Fibroblast of upper back skin (primary cell): ENCODE data around the gene DNMT3A.
A peak's percentile ranks its signal among the peaks of the same experiment; 100 is the strongest.

Source experiments
- DNase-seq: peaks from one replicate; pipeline ENCODE4 v3.0.0-alpha.2; 2013

Gene DNMT3A

GRCh38 chr2:25342372-25343186 is 854 bp upstream of the DNMT3A start:
- peak; percentile 69 for DNase-seq

DNA sequence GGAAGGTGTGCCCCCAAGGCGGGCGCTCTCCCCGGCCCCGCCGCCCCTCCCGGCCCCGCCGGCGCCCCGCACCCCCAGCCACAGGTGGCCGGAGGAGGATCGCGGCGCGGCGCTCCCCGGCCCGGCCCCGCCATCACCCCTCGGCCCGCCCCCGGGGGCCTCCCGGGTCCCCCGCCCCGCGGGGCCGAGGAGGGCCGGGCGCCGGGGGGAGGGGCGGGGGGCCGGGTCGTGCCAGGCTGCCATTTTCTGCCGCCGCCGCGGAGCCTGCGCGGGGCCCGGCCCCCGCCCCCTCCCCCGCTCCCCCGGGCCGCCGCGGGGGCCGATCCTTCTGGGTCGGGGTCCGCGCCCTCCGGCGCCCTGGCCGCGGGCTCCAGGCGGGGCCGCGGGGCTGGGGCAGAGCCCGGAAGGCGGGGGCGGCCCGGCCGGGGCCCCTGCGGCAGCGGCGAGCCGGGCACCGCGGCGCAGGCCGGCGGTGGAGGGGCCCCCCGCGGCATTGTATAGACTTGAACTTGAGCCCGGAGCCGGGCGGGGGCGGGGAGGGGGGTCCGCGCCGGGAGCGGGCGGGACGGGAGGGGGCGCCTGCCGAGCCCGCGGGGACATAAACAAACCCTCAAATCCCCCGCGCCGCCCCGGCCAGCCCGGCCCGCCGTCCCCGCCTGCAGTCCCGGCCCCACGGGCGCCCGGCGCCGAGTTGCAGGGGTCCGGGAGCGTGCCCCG is 556 bp downstream of the DNMT3A start:
- no peak for DNase-seq

- no peak for DNase-seq
Measured at GRCh38 chr2:25340181-25340921, 1.4 kb downstream of the DNMT3A start.

DNA sequence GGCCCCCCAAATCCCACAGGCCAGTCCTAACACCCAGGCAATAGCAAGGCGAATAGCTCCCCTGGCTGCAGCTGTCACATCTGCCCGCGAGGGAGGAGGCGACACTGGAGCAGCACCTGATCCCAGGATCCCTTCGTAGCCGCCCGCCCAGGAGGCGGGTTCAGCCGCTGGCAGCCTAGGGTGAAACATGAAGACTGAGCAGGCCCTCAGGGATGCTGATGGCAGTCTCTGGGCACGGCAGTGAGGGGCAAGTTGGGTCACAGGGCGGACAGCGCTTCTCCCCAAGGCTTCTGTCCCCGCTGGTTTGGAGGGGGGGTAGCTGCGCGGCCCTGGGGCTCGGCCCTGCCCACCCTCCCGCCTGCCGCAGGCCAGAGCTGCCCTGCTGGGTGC is 1.9 kb downstream of the DNMT3A start:
- no peak for DNase-seq

GRCh38 chr2:25339211-25339674 is 2.5 kb downstream of the DNMT3A start:
- no peak for DNase-seq

- no peak for DNase-seq
Measured at GRCh38 chr2:25338401-25338800, 3.3 kb downstream of the DNMT3A start.

DNA sequence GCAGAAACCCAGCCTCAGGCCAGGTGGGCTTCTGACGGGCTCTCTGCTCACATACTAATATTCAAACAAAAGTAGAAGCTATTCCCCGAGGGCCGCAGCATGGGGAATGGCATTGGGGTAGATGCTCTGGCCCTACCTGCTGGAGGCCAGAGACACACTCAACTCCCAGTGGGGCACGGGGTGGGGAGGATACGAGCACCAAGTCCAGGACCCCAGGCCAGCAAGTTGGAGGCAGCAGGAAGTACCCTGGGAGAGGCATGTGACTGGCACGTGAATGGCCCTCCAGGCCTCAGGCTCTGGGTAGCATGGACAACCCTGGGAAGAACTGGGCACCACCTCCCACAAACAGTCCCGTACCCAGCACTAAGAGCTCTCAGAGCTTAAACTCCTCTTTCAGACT is 3.8 kb downstream of the DNMT3A start:
- DNase-seq: no peak

GRCh38 chr2:25337276-25337675 is 4.4 kb downstream of the DNMT3A start:
- DNase-seq: no peak

- no peak for DNase-seq
Measured at GRCh38 chr2:25336383-25336841, 5.3 kb downstream of the DNMT3A start.

- DNase-seq: no peak
Measured at GRCh38 chr2:25335971-25336370, 5.8 kb downstream of the DNMT3A start.

DNA sequence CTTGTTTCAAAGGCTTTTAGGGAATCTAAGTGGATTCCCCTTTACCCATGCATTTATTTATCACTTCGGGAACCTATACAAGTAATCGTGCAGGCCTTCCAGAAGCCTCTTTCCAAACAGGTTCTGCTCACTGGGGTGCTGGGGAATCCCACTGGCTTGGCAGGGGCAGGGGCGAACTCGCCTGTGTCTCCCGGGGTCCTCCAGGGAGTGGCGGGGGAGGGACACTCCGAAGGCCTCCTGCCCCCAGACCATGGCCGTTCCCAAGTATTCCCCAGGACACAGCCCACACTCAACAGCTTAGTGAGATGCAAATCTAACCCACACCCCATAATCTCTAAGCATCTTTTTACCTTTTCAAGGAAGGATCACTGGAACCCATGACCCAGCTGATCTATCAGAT is 6.5 kb downstream of the DNMT3A start:
- DNase-seq: no peak

DNA sequence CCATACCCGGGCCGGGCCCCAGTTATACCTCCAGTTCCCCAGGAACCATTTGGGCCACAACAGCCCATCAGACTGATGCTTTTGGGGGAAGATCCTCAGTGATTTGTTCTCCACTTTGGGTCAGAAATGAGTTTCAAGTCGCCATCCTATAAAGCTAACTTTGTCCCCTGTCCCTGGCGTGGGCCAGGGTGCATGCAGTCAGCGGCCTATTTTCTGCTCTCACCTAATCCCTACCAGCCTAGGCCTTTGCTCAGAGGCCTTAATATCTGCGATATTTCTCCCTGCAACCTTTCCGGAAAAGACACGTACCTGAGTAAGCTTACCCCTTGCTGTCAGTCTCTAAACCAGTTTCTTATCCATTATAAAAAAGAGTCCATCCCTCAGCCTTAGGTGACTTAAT is 7.2 kb downstream of the DNMT3A start:
- DNase-seq: no peak

DNA sequence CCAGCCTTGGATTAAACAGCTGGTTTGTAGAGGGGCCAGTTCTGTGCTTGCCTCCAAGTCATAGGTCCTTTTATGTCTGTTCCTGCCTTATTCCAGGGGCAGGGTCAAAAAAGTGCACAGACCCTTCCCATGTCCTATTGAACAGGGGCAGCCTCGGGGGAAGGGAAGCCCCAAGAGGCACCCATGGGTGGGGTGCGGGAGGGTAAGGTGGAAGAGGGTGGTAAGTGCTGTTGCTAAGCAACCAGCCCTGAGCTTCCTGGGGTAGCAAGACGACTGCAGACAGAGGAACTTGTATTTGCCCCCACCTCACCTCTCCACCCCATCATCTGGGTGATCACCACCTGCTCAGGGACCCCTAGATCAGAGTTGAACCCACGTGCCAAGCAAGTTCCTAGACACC is 7.7 kb downstream of the DNMT3A start:
- DNase-seq: no peak

DNA sequence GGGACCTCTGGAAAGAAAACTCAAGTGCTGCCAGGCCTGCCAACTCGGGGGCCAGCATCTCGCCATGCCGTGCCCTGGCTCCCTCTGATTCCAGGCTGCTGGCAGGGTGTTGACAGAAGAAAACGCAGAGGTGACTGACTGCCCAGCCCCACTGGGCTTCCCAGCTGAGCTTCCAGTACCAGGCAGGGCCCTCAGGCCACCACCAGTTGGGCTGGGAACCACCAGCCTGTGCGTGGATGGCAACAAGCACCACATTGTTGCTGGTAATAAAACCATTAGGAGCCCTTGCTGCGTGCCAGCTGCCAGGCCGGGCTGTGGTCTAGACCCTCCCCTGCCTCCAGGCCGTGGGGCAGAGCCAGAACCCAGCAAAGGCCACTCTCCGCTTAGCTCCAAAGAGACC is 9.2 kb downstream of the DNMT3A start:
- DNase-seq: no peak

- DNase-seq: no peak
Measured at GRCh38 chr2:25331686-25332365, 9.9 kb downstream of the DNMT3A start.

GRCh38 chr2:25330937-25331336 is 10.8 kb downstream of the DNMT3A start:
- no peak for DNase-seq

- DNase-seq: no peak
Measured at GRCh38 chr2:25330273-25330672, 11.5 kb downstream of the DNMT3A start.

DNA sequence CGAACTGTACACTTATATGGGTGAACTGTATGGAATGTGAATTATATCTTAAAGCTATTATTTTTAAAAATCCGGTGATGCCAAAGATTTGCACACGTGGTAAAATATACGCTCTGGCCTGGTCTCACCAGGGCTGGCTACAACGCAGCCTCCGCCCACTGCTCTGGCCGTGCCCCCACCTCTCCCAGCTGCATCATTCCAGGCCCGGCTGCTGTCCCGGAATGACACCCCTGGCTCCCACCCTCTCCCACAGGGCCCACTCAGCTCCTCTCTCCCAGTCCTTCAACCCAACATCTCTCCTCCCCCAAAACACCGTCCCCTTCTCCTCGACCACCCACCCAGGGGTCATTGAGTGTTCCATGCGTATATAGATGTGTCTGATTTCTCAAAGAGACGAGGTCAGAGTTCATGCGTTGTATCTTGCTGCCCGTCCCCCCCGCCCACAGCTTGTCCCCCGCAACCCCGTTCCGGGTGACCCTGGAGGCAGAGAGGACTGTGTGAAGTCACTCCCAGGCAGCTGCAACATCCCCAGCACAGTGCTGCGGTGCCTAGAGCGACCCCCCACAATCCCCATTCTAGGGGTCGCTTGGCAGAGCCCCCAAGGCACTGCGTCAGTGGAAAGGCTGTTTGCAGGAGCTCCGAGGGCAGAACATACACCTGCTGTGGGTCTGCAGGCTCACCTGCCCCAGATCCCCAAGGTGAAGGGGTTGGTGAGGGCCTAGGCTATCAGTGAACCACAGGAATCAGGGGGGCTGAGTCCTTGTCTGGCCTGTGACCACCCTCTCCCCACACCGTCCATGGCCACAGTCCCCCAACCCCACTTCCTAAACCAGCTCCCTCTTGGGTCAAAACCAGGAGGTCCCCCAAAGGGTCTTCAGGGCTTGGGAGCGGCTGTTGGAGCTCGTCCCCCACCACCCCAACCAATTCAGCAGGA is 13.3 kb downstream of the DNMT3A start:
- DNase-seq: no peak

GRCh38 chr2:25326326-25327013 is 15.3 kb downstream of the DNMT3A start:
- no peak for DNase-seq

GRCh38 chr2:25324905-25325592 is 16.7 kb downstream of the DNMT3A start:
- DNase-seq: no peak

- DNase-seq: no peak
Measured at GRCh38 chr2:25324251-25324650, 17.5 kb downstream of the DNMT3A start.
